HG03442 (cell line): ENCODE measurements around the gene RAB42.
A peak's percentile ranks its signal among the peaks of the same experiment; 100 is the strongest.
"Not testable (repeated sequence)": the region's sequence is repeated elsewhere in the genome, so short reads cannot be mapped to it uniquely, and the experiment has no call there.

Experiments
- ATAC-seq: cut with Tn5 transposase; IDR thresholded peaks from one replicate; pipeline ENCODE4 v1.9.1; 2021; ENCODE audit warnings: mild to moderate bottlenecking, moderate library complexity; ENCODE audit not compliant: unreplicated experiment

Gene RAB42

GRCh38 chr1:28582248-28582615, 9.8 kb upstream of the RAB42 start:
- ATAC-seq = no peak

GRCh38 chr1:28586585-28587391, 5.3 kb upstream of the RAB42 start:
- ATAC-seq = not testable (repeated sequence)

- no peak for ATAC-seq
Observed at GRCh38 chr1:28592321-28593071, 431 bp downstream of the RAB42 start.

GRCh38 chr1:28593988-28594356, 1.9 kb downstream of the RAB42 start:
- ATAC-seq = not testable (repeated sequence)

- ATAC-seq = not testable (repeated sequence)
Observed at GRCh38 chr1:28594686-28595411, 2.8 kb downstream of the RAB42 start.

GRCh38 chr1:28595412-28596191, 3.5 kb downstream of the RAB42 start:
- ATAC-seq = no peak

- not testable (repeated sequence) for ATAC-seq
Observed at GRCh38 chr1:28596276-28596675, 4.2 kb downstream of the RAB42 start.

- no peak for ATAC-seq
Observed at GRCh38 chr1:28601696-28602095, 9.6 kb downstream of the RAB42 start.

- ATAC-seq = no peak
Observed at GRCh38 chr1:28602536-28603439, 10.7 kb downstream of the RAB42 start.

- no peak for ATAC-seq
Observed at GRCh38 chr1:28604411-28604810, 12.3 kb downstream of the RAB42 start.

- ATAC-seq = no peak
Observed at GRCh38 chr1:28604962-28605361, 12.9 kb downstream of the RAB42 start.

- no peak for ATAC-seq
Observed at GRCh38 chr1:28606771-28607170, 14.7 kb downstream of the RAB42 start.

GRCh38 chr1:28613175-28613574, 21.1 kb downstream of the RAB42 start:
- no peak for ATAC-seq

GRCh38 chr1:28631713-28632112, 39.6 kb downstream of the RAB42 start:
- no peak for ATAC-seq

- no peak for ATAC-seq
Observed at GRCh38 chr1:28632560-28632959, 40.5 kb downstream of the RAB42 start.

- ATAC-seq = no peak
Observed at GRCh38 chr1:28640766-28641165, 48.7 kb downstream of the RAB42 start.

GRCh38 chr1:28642056-28642846, 50.2 kb downstream of the RAB42 start:
- ATAC-seq = no peak

GRCh38 chr1:28642847-28643635, 51.0 kb downstream of the RAB42 start, which contains the start of gene TAF12:
TSS of gene TAF12 (minus strand) at chr1:28643067. CDS start at chr1:28622081, 20,986 bp downstream.
- peak; percentile 84 for ATAC-seq
